GM12872 (cell line): ENCODE measurements around the gene SLC4A4.

Experiments
- CTCF ChIP-seq: IDR thresholded peaks from 3 replicates; pipeline ENCODE4 v1.5.1; 2011; ENCODE audit warnings: low read depth, mild to moderate bottlenecking, low read length, moderate library complexity; ENCODE audit not compliant: insufficient read depth

The SLC4A4 gene

GRCh38 chr4:71338846-71339593 lies at the start of gene SLC4A4:
SLC4A4 (plus strand) TSS chr4:71339020.
- TF ChIP-seq CTCF: no peak

GRCh38 chr4:71290074-71290473 lies 48.7 kb upstream of the SLC4A4 start:
- TF ChIP-seq CTCF: no peak

- TF ChIP-seq CTCF: no peak
These were observed 48.3 kb upstream of the SLC4A4 start for GRCh38 chr4:71290476-71290875.

- no peak for TF ChIP-seq CTCF
These were observed 46.6 kb upstream of the SLC4A4 start for GRCh38 chr4:71292228-71292627.

- no peak for TF ChIP-seq CTCF
These were observed 45.1 kb upstream of the SLC4A4 start for GRCh38 chr4:71293705-71294104.

- no peak for TF ChIP-seq CTCF
These were observed 44.5 kb upstream of the SLC4A4 start for GRCh38 chr4:71294301-71294700.

- TF ChIP-seq CTCF: no peak
These were observed 41.9 kb upstream of the SLC4A4 start for GRCh38 chr4:71296945-71297344.
